Measurements from ENCODE around the gene CAB39. TPM values are rescaled to one million over a fixed set of nuclear protein-coding genes. Genes with fewer than 3 reads are reported as not detected.
A peak's percentile ranks its signal among the peaks of the same experiment; 100 is the strongest.

Gene CAB39
- total and polyA plus RNA-seq, 2 of the 8 experiments (the other 6 are each of a cell fraction or from before 2014, with no cell fraction given): 16.4 to 50.5 TPM

DNA sequence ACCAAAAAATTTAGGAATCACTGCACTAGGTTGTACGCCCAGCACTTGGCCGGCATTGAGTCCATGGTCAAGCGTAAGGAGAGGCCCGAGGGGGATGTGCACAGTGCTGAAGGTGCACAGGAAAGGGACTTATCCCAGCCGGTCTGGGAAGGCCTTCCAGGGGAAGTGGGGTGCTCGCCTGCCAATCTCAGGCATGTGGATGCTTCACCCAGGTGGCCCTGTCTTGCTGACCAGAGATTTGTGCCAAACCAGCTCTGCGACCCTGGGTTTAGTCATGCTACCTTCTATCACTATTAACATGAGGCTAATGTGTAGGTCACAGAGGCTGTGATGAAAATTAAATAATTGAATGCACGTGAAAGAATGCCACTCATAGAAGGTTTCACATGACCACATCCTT, 150.4 kb downstream of the CAB39 start:
- H4K5ac ChIP-seq (ENCODE audit: insufficient read length, low read depth, low read length): no peak overlapping the region
- peak overlapping the region; percentile 72; the same call in 1 of the 2 replicates for H2BK15ac ChIP-seq (ENCODE audit: low read length)
- no peak overlapping the region for H2AK5ac ChIP-seq (ENCODE audit: low read depth, low read length)
- H3K23me2 ChIP-seq (ENCODE audit: low read depth, low read length): peaks cover 16% of the 10 kb centered on the region
- 90% methylated on average over 7 of the region's 8 CpGs; no CpG with 5 or more reads in 1 of the 2 experiments for WGBS, 2 experiments (ENCODE audit: extremely low coverage in 1 of 2, insufficient coverage in 1 of 2, insufficient read length in 1 of 2, insufficient replicate concordance in 2 of 2, low coverage in 1 of 2, low lambda C conversion rate in 2 of 2, missing lambda C conversion rate in 1 of 2)
- no peaks in the 10 kb centered on the region; a peak in 1 of 7 replicates for H3K27me3 ChIP-seq (replicated peaks in 1 of 4; ENCODE audit: control insufficient read depth in 3 of 4, extremely low read depth in 1 of 4, insufficient read depth in 3 of 4, low read length in 3 of 4)
- H3K4me2 ChIP-seq (ENCODE audit: insufficient read depth in 1 of 2, low read depth in 2 of 2, low read length in 2 of 2): no peak overlapping the region; a peak in 1 of 4 replicates
- no peaks in the 10 kb centered on the region for H3K36me3 ChIP-seq (ENCODE audit: control insufficient read depth in 2 of 4, insufficient read depth in 4 of 4, low read length in 3 of 4)
- no peak overlapping the region for H3K23ac ChIP-seq (ENCODE audit: insufficient read length)
- H2BK12ac ChIP-seq (ENCODE audit: low read depth, low read length): peak overlapping the region; percentile 94; the same call in 1 of the 2 replicates
- DNase-seq (ENCODE audit: low read depth in 1 of 2, low spot score in 2 of 2) (no peak), FAIRE-seq (no peak)
- no peak overlapping the region for H3K4me3 ChIP-seq (ENCODE audit: extremely low read depth in 1 of 4, insufficient read depth in 2 of 4, low read depth in 3 of 4, low read length in 4 of 4)
- no peak overlapping the region for H2BK20ac ChIP-seq (ENCODE audit: low read length)
- POLR2A ChIA-PET (ENCODE audit: partially characterized antibody): interaction anchor here (0.7 to 2.8 kb wide), 4 partner anchors 8 to 39 kb away, joined by 3 to 12 read pairs (median 4); no protein-coding TSS in a partner anchor
- H3K79me2 ChIP-seq (ENCODE audit: control insufficient read depth in 1 of 2, insufficient read depth in 2 of 2, low read length in 2 of 2): peaks cover 0 to 33% of the 10 kb centered on the region in 2 experiments; a peak in 3 of 4 replicates
- H3K79me1 ChIP-seq (ENCODE audit: low read depth, low read length): peaks cover 5% of the 10 kb centered on the region; the same call in 1 of the 2 replicates
- no peak overlapping the region for H3K14ac ChIP-seq (ENCODE audit: insufficient read length)
- CTCF ChIA-PET (ENCODE audit: partially characterized antibody): interaction anchor here (1.1 to 10.1 kb wide), 6 partner anchors 10 to 61 kb away, joined by 4 to 86 read pairs (median 8); no protein-coding TSS in a partner anchor
- H3K9ac ChIP-seq (replicated peaks in 1 of 4; ENCODE audit: extremely low read depth in 1 of 4, low read depth in 3 of 4, low read length in 3 of 4): no peak overlapping the region
- TF ChIP-seq TEAD4 (IDR thresholded peaks at IDR 0.05; ENCODE audit: low read depth, low read length) (no peak), CREB1 (IDR thresholded peaks at IDR 0.05) (no peak), PHF8 (conservative IDR thresholded peaks at IDR 0.05; ENCODE audit: low read depth, low read length) (no peak), CEBPB (IDR thresholded peaks at IDR 0.05; ENCODE audit: low read depth, low read length) (no peak), KDM1A (IDR thresholded peaks at IDR 0.05; ENCODE audit: borderline replicate concordance, low read length) (no peak)
- no peak overlapping the region for H2BK120ac ChIP-seq (replicated peaks; ENCODE audit: low read depth, low read length)
- no peak overlapping the region for H2BK5ac ChIP-seq (ENCODE audit: low read depth, low read length)
- peaks cover 5 to 39% (median 26%) of the 10 kb centered on the region in 4 experiments for H3K4me1 ChIP-seq (replicated peaks in 1 of 4; ENCODE audit: control insufficient read depth in 3 of 4, insufficient read depth in 4 of 4, low read length in 3 of 4)
- H2AFZ ChIP-seq (ENCODE audit: low read length): no peak overlapping the region
- H3K27ac ChIP-seq (ENCODE audit: low read depth, low read length): no peak overlapping the region
- no peaks in the 10 kb centered on the region for H3K9me3 ChIP-seq (ENCODE audit: insufficient read depth in 2 of 2, low read depth in 1 of 2, low read length in 1 of 2)
- H4K20me1 ChIP-seq (replicated peaks in 1 of 2; ENCODE audit: control insufficient read depth in 1 of 2, insufficient read depth in 2 of 2, low read length in 2 of 2): peaks cover 0 to 2% of the 10 kb centered on the region in 2 experiments
- no peak overlapping the region for H4K91ac ChIP-seq (replicated peaks; ENCODE audit: insufficient read length, low read length)
- no peak overlapping the region for H3K4ac ChIP-seq (replicated peaks; ENCODE audit: insufficient read length, low read depth, low read length)
- H3K18ac ChIP-seq (ENCODE audit: extremely low read depth, low read length): peak overlapping the region; percentile 71
- H3K56ac ChIP-seq (replicated peaks; ENCODE audit: insufficient read length, low read depth, low read length): no peak overlapping the region
- no peak overlapping the region for H4K8ac ChIP-seq (ENCODE audit: extremely low read depth, insufficient read depth, low read length)

Data from H1 (cell line).